HG02943 (cell line): ENCODE data around the gene OR4C46.
"Not testable (repeated sequence)": the region's sequence is repeated elsewhere in the genome, so short reads cannot be mapped to it uniquely, and the experiment has no call there.

Experiments used
- ATAC-seq: cut with Tn5 transposase; IDR thresholded peaks from one replicate; pipeline ENCODE4 v1.9.1; 2021; ENCODE audit warnings: mild to moderate bottlenecking, low read depth, moderate library complexity; ENCODE audit not compliant: unreplicated experiment

The OR4C46 gene

GRCh38 chr11:54603898-54604297, at the start of gene OR4C46:
Gene OR4C46 (minus strand): TSS chr11:54603998. CDS start chr11:54603998, 0 bp downstream.
- ATAC-seq = no peak

GRCh38 chr11:54645606-54646005, 41.8 kb upstream of the OR4C46 start:
- not testable (repeated sequence) for ATAC-seq

- ATAC-seq = not testable (repeated sequence)
These were observed 42.4 kb downstream of the OR4C46 start for GRCh38 chr11:54561439-54561838.

GRCh38 chr11:54558919-54559318, 44.9 kb downstream of the OR4C46 start:
- no peak for ATAC-seq

GRCh38 chr11:54558407-54558806, 45.4 kb downstream of the OR4C46 start:
- no peak for ATAC-seq
